ENCODE results near the gene ALG12. TPM values are rescaled to one million over a fixed set of nuclear protein-coding genes. Genes with fewer than 3 reads are reported as not detected.

The ALG12 gene
- total RNA-seq, 6 donors from 2014 or later, result 14.2 to 32.5 (median 22.3) TPM

DNA sequence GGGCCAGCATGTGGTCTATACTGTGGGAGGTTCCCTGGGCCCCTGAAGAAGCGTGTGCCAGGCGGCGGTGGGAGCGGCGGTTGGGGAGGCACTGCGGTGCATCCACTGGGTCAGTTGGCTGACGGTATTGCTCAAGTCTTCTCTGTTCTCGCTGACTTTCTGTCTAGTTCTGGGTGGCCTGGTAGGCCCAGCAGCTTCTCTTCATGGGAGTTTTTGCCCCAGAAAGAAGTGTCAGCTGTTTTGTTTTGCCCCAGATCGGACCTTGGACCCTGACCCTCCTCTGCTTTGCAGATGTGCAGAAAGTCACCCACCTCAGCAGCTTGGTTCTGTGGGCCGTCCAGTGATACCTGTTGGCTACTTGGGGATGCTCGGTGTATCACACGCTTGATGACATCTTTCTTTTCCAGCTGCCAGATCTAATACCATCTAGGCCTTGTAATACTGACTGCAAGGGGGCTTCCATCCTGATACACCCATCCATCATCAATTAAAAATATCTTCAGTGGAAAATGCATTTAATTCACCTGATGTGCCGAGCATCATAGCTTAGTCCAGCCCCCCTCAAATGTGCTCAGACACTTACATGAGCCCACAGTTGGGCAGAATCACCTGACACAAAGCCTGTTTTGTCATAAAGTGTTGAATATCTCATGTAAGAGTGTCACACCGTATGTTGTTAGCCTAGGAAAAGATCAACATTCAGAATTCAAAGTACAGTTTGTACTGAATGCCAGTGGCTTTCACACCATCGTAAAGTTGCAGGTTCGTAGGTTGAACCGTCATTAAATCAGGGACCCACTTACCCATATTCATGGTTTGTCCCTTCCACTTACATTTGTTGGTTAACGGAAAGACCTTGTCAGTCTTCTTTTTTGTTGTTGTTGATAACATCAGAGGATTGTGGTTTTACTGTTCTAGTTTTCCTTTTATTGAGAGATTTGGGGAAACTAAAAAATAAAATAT is 50.7 kb downstream of the ALG12 start:
- WGBS, 2 donors, result 94 to 97% methylated on average over 18 of the region's 18 CpGs
- ATAC-seq (ENCODE audit: low FRiP score in 2 of 2) (no peak), DNase-seq (peak in 1 of 2 donors; percentile 58)
- Histone ChIP-seq H3K9me3 (peaks cover 0 to 28% (median 4%) of the 10 kb centered on the region in 4 donors), H3K27me3 (no peaks in the 10 kb centered on the region), H3K36me3 (no peaks in the 10 kb centered on the region), H3K4me3 (no peak overlapping the region), H3K4me1 (no peaks in the 10 kb centered on the region), H3K27ac (peak overlapping the region in 2 of 4 donors; percentile 46 to 64)
- TF ChIP-seq EP300 (IDR thresholded peaks at IDR 0.05) (peak in 2 of 4 donors; percentile 80 to 82), POLR2AphosphoS5 (IDR thresholded peaks at IDR 0.05) (no peak)

DNA sequence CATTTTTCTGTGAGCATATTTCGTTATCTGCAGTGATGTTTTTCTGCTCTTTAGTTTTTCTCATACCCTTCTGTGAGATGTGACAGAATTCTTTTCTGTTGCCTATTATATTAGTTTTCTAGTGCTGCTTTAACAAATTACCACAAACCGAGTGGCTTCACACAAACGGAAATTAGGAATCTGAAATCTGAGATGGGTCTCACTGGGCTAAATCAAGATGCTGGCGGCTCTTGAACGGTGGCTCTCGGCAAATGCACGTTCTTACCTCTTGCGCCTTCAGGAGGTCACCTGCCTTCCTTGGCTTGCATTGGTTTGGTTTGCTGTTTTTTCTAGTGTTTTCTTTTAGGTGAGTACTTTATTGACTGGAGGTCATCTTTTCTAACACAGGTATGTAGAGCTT is 51.6 kb downstream of the ALG12 start:
- WGBS, 2 donors, result 92 to 93% methylated on average over 8 of the region's 8 CpGs
- ATAC-seq (ENCODE audit: low FRiP score in 2 of 2) (no peak), DNase-seq (no peak)
- Histone ChIP-seq H3K27ac (peak overlapping the region in 1 of 4 donors; percentile 46), H3K27me3 (no peaks in the 10 kb centered on the region), H3K9me3 (peaks cover 0 to 28% (median 4%) of the 10 kb centered on the region in 4 donors), H3K4me1 (peaks cover 0 to 8% (median 6%) of the 10 kb centered on the region in 4 donors), H3K36me3 (no peaks in the 10 kb centered on the region), H3K4me3 (no peak overlapping the region)
- no peak for TF ChIP-seq POLR2A (IDR thresholded peaks at IDR 0.05)
- TF ChIP-seq, protein P1, sequence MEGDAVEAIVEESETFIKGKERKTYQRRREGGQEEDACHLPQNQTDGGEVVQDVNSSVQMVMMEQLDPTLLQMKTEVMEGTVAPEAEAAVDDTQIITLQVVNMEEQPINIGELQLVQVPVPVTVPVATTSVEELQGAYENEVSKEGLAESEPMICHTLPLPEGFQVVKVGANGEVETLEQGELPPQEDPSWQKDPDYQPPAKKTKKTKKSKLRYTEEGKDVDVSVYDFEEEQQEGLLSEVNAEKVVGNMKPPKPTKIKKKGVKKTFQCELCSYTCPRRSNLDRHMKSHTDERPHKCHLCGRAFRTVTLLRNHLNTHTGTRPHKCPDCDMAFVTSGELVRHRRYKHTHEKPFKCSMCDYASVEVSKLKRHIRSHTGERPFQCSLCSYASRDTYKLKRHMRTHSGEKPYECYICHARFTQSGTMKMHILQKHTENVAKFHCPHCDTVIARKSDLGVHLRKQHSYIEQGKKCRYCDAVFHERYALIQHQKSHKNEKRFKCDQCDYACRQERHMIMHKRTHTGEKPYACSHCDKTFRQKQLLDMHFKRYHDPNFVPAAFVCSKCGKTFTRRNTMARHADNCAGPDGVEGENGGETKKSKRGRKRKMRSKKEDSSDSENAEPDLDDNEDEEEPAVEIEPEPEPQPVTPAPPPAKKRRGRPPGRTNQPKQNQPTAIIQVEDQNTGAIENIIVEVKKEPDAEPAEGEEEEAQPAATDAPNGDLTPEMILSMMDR (IDR thresholded peaks at IDR 0.05), result no peak
- no peak for TF ChIP-seq EP300 (IDR thresholded peaks at IDR 0.05)
- no peak for TF ChIP-seq POLR2AphosphoS5 (IDR thresholded peaks at IDR 0.05)

DNA sequence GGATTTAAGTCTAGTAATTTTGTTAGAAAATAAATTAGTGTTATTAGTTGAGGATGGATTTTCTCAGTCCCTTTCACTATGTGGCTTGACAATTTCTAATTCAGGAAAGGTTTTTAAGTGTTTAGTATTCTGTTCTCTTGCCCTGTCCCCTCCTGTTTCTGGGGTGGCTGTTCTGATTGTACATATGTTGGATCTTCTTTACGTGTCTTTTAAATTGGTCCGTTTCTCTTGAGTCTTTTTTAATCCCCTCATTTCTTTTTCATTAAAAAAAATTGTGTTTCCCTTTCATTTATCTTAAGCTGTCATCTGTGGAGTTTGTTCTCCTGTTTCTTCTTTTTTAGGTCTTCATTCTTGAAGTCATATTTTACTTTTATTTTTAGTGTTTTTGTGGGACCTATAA is 52.1 kb downstream of the ALG12 start:
- no peaks in the 10 kb centered on the region for H3K27me3 ChIP-seq
- no peak for ATAC-seq (ENCODE audit: low FRiP score in 2 of 2)
- 38 to 76% methylated on average over 2 of the region's 2 CpGs for WGBS, 2 donors

DNA sequence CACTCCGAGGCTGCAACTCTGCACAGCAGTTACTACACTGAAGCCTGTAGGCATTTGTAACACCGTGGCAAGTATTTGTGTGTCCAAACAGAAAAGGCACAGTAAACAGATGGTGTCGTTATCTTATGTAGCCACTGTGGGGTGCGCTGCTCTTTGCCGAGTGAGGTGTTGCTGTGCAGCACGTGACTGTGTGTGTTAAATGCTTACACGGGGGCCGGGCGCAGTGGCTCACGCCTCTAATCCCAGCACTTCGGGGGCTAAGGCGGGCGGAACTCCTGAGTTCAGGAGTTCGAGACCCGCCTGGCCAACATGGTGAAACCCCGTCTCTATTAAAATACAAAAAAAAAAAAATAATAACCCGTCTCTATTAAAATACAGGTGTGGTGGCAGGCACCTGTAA is 53.1 kb downstream of the ALG12 start:
- Histone ChIP-seq H3K4me3 (no peak overlapping the region), H3K9me3 (peaks cover 0 to 28% (median 4%) of the 10 kb centered on the region in 4 donors), H3K27ac (no peak overlapping the region), H3K36me3 (no peaks in the 10 kb centered on the region), H3K27me3 (no peaks in the 10 kb centered on the region), H3K4me1 (peaks cover 0 to 9% (median 7%) of the 10 kb centered on the region in 4 donors)
- TF ChIP-seq, protein P1 (IDR thresholded peaks at IDR 0.05), result no peak
- TF ChIP-seq EP300 (IDR thresholded peaks at IDR 0.05), result no peak
- TF ChIP-seq POLR2AphosphoS5 (IDR thresholded peaks at IDR 0.05), result no peak
- TF ChIP-seq POLR2A (IDR thresholded peaks at IDR 0.05), result no peak
- DNase-seq (no peak), ATAC-seq (ENCODE audit: low FRiP score in 2 of 2) (no peak)
- WGBS, 2 donors, result 94 to 95% methylated on average over 17 of the region's 17 CpGs

More for the DNA sequence above, 52.1 kb downstream of the ALG12 start:
- no peak overlapping the region for H3K4me3 ChIP-seq
- no peak for DNase-seq
- H3K9me3 ChIP-seq, result peaks cover 0 to 28% (median 4%) of the 10 kb centered on the region in 4 donors
- H3K27ac ChIP-seq, result no peak overlapping the region
- H3K36me3 ChIP-seq, result no peaks in the 10 kb centered on the region
- TF ChIP-seq POLR2A (IDR thresholded peaks at IDR 0.05) (no peak), EP300 (IDR thresholded peaks at IDR 0.05) (no peak), POLR2AphosphoS5 (IDR thresholded peaks at IDR 0.05) (no peak)
- TF ChIP-seq, protein P1 (IDR thresholded peaks at IDR 0.05), result no peak
- H3K4me1 ChIP-seq, result peaks cover 0 to 9% (median 7%) of the 10 kb centered on the region in 4 donors

DNA sequence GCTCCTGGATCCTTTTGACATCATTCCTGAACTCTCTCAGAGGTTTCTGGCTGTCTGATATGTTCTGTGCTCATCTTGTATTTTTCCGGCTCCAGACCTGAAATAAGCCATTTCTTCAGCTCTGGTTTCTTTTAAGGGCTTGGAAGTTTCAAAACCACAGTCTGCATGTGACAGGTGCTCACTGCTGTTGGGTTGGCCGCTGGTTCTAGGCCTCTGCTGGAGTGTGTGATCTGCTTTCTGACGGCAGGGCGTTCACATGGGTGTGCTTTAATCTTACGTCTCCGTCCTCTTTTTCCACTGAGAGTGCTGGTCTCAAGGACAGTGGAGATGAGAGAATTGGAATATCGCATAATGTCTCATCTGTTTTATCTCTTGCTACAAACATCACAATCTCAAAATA is 54.3 kb downstream of the ALG12 start:
- Histone ChIP-seq H3K27me3 (no peaks in the 10 kb centered on the region), H3K27ac (no peak overlapping the region), H3K4me1 (peaks cover 0 to 12% (median 7%) of the 10 kb centered on the region in 4 donors), H3K4me3 (no peak overlapping the region), H3K9me3 (peaks cover 0 to 18% (median 4%) of the 10 kb centered on the region in 4 donors), H3K36me3 (no peaks in the 10 kb centered on the region)
- no peak for TF ChIP-seq POLR2A (IDR thresholded peaks at IDR 0.05)
- TF ChIP-seq, protein P1 (IDR thresholded peaks at IDR 0.05), result no peak
- TF ChIP-seq POLR2AphosphoS5 (IDR thresholded peaks at IDR 0.05), result no peak
- TF ChIP-seq EP300 (IDR thresholded peaks at IDR 0.05), result no peak
- WGBS, 2 donors, result 87 to 88% methylated on average over 6 of the region's 7 CpGs
- ATAC-seq (ENCODE audit: low FRiP score in 2 of 2) (no peak), DNase-seq (no peak)
